HG02678 (cell line): ENCODE data around the gene TUBA3E.
"Not testable (repeated sequence)": the region's sequence is repeated elsewhere in the genome, so short reads cannot be mapped to it uniquely, and the experiment has no call there.

Source experiments
- ATAC-seq: cut with Tn5 transposase; IDR thresholded peaks from one replicate; pipeline ENCODE4 v1.9.1; 2021; ENCODE audit warnings: mild to moderate bottlenecking, moderate library complexity; ENCODE audit not compliant: unreplicated experiment

Gene TUBA3E

DNA sequence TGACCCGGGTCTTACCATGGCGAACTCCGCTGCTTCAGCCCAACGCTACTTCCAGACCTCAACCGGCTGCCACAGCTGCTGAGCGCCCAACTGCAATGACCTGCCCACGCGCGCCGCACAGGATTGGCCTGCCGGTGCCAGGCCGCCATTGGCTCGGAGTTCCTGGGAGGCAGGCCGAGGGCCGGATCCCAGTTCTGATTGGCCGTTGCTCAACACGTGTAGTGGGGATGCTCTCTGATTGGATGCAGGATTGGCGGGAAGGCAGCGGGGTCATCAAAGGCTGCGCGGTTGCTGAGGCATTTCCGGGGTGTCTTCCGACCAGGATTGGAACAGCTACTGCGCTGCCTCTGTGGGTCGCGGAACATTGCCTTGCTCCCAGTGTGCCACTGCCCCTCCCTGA, at the start of gene TUBA3E:
Gene TUBA3E (minus strand): TSS at position 97 of the 400 bp plus-strand sequence. CDS start 79 bp downstream, at position 18.
- no peak for ATAC-seq

- ATAC-seq, result no peak
These were observed 48.2 kb upstream of the TUBA3E start for GRCh38 chr2:130246430-130246829.

- no peak for ATAC-seq
These were observed 47.7 kb upstream of the TUBA3E start for GRCh38 chr2:130245976-130246375.

GRCh38 chr2:130243359-130243758, 45.1 kb upstream of the TUBA3E start:
- ATAC-seq, result no peak

DNA sequence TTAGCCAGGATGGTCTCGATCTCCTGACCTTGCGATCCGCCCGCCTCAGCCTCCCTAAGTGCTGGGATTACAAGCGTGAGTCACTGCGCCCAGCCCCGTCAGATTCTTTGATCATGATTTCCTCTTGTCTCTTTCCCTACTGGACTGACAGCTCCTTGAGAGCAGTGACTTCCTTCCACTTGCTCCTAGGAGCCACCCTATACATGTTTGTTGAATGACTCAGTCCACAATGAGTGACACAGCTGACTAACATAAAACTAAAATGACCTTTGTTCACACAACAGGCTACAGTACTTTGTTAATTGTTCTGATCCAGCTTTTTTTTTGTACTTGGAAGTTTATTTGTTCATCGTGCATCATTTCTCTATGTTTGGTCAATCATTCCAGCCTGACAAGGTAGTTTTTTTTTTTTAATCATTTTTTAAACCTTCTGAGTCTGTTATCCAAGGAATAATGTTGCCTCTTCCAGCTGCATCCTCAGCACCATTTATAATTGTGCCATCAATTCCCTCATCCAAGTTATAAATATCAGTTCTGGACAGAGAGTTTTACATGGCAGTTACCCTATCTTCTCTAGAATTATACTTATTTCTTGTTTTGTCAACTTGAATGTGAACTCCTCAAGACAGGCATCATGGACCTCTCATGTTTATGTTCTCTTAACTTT, 42.9 kb upstream of the TUBA3E start:
- no peak for ATAC-seq

DNA sequence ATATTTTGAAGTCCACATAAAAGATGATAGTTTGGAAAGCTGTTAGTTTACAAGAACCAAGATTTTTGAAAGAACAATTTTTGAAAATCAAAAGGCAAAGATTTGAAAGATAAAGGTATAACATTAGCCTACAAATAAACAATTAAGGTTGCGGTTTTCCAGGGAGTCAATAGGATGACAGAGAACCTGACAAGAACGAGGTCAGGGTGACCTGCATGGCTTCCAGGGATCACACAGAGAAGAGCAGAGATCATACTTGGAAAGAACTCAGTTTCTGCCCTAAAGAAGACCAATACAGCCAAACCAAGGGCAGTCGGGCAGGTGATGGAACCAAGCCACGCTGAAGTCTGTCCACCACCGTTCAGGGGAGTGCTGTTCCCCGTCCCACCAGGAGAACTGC, 41.3 kb upstream of the TUBA3E start:
- ATAC-seq, result not testable (repeated sequence)

GRCh38 chr2:130233066-130233465, 34.8 kb upstream of the TUBA3E start:
- not testable (repeated sequence) for ATAC-seq

GRCh38 chr2:130231656-130232055, 33.4 kb upstream of the TUBA3E start:
- ATAC-seq, result no peak

GRCh38 chr2:130230907-130231306, 32.7 kb upstream of the TUBA3E start:
- ATAC-seq, result not testable (repeated sequence)

- not testable (repeated sequence) for ATAC-seq
These were observed 32.1 kb upstream of the TUBA3E start for GRCh38 chr2:130230376-130230775.

DNA sequence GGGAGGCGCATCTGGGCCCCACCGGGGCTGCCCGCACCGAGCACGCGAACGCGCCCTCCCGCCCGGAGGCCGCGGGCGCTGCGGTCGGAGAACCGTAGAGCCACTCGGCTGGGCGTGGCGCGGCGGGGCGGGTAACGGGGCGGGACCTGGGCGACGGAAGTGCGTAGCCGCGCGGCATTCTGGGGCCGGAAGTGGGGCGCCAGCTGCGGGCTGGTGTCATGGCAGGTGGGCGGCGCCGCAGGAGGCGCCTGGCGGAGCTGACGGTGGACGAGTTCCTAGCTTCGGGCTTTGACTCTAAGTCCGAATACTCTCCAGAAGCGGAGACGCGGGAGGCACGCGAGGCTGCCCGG, 30.9 kb upstream of the TUBA3E start:
- not testable (repeated sequence) for ATAC-seq

GRCh38 chr2:130228467-130229160, 30.4 kb upstream of the TUBA3E start:
- not testable (repeated sequence) for ATAC-seq

DNA sequence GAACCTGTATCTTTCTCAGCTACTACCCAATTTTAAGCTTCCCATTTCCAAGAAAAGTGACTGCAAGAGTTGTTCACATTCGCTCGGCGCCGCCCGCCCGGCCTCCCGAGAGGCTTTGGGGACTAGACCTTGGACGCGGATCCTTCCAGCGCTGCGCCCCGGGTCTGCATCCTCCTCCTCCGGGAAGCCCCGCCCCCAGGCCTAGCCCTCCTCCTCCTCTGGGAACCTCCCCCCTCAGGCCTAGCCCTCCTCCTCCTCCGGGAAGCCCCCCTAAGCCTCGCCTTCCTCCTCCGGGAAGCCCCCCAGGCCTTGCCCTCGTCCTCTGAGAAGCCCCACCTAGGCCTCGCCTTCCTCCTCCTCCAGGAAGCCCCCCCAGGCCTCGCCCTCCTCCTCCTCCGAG, 29.8 kb upstream of the TUBA3E start:
- ATAC-seq, result not testable (repeated sequence)

GRCh38 chr2:130222523-130222922, 24.3 kb upstream of the TUBA3E start:
- peak; percentile 77 for ATAC-seq

DNA sequence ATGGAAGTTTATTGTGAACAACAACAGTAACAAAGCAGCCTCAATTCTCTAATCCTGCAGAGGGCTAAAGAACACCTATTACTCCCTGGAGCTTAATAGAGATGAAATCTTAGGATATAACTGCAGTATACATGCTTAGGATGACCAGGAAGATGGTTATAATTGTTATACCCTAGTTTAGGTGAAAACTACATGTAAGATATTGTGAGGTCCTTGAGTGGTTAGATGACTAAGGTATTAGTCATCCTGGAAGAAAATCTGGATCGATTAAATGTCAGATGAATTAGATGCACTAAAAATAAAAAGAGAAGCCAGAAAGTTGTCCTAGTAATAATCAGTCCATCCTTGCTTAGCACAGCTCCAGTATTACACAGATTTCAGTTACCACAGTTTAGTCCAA, 22.3 kb upstream of the TUBA3E start:
- ATAC-seq, result not testable (repeated sequence)

DNA sequence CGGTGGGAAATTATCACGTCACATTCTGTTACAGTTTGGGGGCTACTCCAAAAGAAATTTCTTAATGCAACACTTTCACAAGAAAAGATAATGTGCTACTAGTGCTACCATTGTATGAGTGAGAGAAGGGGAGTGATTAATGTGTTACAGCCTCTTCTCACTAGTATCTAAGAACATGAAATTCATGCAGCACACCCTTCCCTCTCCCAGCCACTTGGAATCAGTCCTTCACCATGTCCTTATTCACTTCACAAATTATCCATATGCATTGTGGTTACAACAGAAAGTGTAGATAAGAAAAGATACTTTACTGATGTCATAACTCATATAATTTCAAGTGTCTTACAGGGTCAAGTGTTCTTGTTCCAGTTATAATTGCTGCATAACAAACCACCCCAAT, 20.9 kb upstream of the TUBA3E start:
- not testable (repeated sequence) for ATAC-seq

DNA sequence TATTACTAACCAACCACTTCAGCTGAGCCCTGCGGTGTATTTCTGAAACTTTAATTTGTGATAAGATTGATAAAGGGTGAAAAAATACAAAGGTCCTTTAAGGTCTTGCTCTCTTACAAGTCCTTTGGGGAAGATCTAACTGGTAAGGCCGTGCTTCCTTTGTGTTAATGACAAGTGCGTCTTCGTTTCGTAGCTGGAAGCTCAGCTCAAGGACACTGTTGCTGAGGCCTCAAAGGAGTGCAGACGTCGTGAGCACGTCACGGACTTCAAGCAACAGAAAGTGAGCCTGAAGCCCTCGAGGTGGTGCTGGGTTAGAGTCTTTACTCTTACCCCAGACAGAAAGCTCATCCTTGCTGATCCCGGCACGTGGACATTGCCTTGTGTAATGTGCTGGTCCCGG, 8.8 kb upstream of the TUBA3E start:
- not testable (repeated sequence) for ATAC-seq

DNA sequence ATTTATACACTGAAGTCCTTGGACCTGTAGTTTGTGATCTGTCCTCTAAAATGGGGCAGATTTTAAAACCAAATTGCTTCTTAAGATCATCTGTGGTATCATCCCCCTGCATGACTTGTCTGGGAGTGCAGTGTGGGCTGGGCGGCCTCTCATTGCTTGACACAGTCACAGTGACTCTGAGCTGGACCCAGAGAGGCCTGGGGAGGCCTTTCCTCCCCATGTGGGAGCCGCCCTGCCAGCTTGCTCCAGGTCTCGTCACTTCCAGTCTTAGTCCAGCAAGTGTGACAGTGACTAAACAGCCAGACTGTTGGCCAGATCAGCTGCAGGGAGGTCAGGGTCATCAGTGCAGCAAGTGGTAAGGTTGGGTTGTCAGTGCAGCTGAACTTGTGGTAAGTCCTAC, 4.9 kb upstream of the TUBA3E start:
- ATAC-seq, result not testable (repeated sequence)

DNA sequence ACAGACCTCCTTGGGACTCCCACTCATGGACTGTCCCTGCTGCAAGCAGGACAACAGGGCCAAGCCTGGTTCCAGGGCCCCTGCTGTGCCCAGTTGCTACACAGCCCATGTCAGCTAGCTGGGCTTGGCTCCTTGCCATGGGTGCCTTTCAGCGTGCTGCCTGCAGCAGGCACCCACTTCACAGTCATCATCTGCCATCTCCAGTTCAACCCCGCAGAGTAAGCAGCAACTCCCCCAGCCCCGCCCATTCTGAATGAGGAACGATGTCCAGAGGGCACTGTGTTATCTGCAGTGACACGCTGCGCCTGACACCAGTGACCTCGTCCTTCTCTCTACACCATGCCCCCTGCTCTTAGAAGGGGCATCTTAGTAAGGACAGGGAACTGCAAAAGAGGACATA, 4.3 kb upstream of the TUBA3E start:
- not testable (repeated sequence) for ATAC-seq

DNA sequence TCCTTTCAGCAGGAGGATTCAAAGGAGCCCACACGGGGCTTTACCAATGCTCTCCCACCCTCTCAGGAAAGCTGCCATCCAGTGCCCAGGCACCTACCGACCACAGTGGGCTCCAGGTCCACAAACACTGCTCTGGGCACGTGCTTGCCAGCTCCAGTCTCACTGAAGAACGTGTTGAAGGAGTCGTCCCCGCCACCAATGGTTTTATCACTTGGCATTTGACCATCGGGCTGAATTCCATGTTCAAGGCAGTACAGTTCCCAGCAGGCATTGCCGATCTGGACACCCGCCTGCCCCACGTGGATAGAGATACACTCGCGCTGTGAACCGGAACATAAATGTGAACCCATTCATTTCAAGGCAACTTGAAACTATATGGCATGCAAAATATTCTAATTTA, 2.2 kb downstream of the TUBA3E start:
- not testable (repeated sequence) for ATAC-seq

GRCh38 chr2:130195089-130195635, 3.1 kb downstream of the TUBA3E start:
- not testable (repeated sequence) for ATAC-seq

GRCh38 chr2:130193824-130194223, 4.4 kb downstream of the TUBA3E start:
- not testable (repeated sequence) for ATAC-seq
